ENCODE measurements around the gene OR2T2.
"Not testable (repeated sequence)": the region's sequence is repeated elsewhere in the genome, so short reads cannot be mapped to it uniquely, and the experiment has no call there.

Gene OR2T2, protein sequence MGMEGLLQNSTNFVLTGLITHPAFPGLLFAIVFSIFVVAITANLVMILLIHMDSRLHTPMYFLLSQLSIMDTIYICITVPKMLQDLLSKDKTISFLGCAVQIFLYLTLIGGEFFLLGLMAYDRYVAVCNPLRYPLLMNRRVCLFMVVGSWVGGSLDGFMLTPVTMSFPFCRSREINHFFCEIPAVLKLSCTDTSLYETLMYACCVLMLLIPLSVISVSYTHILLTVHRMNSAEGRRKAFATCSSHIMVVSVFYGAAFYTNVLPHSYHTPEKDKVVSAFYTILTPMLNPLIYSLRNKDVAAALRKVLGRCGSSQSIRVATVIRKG

DNA sequence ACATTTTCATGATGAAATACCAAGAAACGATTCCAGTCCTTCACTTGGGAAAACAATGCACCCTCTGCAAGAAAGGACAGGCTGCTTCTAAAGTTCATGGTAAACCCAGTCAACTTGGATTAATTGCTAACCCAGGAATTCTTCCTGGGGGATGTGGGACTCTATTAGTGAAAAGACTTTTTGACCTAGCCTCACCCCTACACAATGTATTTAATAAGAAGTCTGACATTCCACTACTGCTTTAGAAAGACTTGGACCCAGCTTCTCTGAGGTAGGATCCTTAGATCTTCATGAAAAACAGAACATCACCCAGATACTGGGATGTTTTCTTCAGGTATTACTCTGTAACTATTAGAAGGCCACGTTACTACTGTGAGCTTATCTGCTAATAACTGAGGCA is at the start of gene OR2T2:
OR2T2 (plus strand) TSS at position 239 of the 400 bp plus-strand sequence. CDS start 7,161 bp downstream, outside the sequence.
- POLR2A ChIA-PET; DNase-seq (ENCODE audit: extremely low spot score); CTCF ChIA-PET: not testable (repeated sequence)

DNA sequence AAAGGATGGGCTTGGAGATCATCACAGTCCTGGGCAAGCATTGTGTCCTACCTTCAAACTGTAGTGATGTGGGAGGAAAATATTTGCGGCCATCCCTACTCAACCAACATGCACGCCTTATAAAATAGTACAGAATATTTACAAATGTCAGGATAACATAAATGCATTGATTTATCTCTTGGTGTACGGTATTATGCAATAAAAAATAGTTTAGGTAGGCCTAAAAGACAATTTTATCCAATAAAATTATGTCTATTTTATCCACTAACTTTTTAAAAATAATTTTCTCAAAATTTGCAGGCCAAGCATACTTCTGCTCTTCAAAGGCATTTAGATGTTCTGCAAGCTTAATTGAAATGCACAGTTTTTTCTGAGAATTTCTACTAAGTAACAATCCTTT is 42.7 kb upstream of the OR2T2 start, which contains the start of gene OR2T1:
OR2T1 (plus strand) TSS at position 301 of the 400 bp plus-strand sequence. CDS start 3,100 bp downstream, outside the sequence.
- POLR2A ChIA-PET, result no interaction called here
- no peak for DNase-seq (ENCODE audit: extremely low spot score)
- CTCF ChIA-PET, result interaction anchor here (1.2 kb wide), 1 partner anchor 403 kb away, joined by 3 read pairs; no protein-coding TSS in a partner anchor
- TF ChIP-seq, protein P1, sequence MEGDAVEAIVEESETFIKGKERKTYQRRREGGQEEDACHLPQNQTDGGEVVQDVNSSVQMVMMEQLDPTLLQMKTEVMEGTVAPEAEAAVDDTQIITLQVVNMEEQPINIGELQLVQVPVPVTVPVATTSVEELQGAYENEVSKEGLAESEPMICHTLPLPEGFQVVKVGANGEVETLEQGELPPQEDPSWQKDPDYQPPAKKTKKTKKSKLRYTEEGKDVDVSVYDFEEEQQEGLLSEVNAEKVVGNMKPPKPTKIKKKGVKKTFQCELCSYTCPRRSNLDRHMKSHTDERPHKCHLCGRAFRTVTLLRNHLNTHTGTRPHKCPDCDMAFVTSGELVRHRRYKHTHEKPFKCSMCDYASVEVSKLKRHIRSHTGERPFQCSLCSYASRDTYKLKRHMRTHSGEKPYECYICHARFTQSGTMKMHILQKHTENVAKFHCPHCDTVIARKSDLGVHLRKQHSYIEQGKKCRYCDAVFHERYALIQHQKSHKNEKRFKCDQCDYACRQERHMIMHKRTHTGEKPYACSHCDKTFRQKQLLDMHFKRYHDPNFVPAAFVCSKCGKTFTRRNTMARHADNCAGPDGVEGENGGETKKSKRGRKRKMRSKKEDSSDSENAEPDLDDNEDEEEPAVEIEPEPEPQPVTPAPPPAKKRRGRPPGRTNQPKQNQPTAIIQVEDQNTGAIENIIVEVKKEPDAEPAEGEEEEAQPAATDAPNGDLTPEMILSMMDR (IDR thresholded peaks at IDR 0.05; ENCODE audit: control extremely low read depth, extremely low read depth, low read depth, missing control alignments), result no peak

DNA sequence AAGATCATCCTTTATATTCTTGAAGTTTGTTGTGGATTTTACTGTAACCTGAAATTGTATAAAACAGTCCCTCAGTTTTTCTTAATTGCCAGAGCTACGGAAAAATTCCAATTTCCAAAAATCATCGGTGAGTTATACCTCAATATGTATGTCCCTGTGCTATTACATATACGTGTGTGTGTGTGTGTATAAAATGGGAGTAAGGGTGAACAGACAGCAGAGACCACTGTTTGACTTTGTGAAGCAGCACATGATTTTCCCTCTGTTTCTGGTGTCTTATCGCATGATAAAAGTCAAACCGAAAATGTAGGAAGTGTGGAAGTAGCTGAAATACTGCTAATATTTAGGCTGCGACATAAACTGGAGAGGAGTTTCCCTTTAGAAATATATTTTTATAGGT is 41.4 kb upstream of the OR2T2 start:
- CTCF ChIA-PET, result interaction anchor here (0.8 to 2.7 kb wide), 13 partner anchors 9 to 419 kb away, joined by 3 to 24 read pairs (median 3); partner anchors contain the start of gene LYPD8
- no peak for DNase-seq (ENCODE audit: extremely low spot score)
- TF ChIP-seq, protein P1 (IDR thresholded peaks at IDR 0.05; ENCODE audit: control extremely low read depth, extremely low read depth, low read depth, missing control alignments), result no peak
- POLR2A ChIA-PET, result no interaction called here

DNA sequence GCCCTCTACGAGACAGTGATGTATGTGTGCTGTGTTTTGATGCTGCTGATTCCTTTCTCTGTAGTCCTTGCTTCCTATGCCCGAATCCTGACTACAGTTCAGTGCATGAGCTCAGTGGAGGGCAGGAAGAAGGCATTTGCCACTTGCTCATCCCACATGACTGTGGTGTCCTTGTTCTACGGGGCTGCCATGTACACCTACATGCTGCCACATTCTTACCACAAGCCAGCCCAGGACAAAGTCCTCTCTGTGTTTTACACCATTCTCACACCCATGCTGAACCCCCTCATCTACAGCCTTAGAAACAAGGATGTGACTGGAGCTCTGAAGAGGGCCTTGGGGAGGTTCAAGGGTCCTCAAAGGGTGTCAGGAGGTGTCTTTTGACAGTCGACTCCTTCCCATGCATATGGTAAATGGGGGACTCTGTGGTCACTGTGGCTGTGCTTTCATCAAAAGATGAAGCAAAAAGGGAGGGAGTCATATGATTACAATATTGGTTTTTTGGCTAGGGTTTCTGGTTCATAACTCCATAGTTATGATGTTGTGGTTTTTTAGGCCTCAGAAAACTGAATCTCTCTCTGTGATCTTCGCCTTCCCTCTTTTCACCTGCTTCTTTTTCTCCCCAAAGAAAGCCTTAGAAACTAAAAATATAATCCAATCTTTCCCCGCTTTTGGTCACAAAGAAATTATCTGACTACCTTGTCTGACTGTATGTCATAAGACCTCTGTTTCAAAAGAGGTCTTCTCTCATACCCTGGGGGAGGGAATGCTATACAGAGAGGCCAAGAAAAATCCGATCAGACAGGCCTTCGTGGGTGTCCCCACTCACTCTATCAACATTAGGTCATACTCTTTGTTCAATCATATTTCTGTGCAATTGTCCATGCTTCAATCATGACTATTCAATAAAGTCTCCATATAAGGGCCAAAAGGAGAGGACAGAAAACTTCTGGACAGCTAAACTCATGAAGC is 38.4 kb upstream of the OR2T2 start:
- POLR2A ChIA-PET, result no interaction called here
- no peak for DNase-seq (ENCODE audit: extremely low spot score)
- TF ChIP-seq, protein P1 (IDR thresholded peaks at IDR 0.05; ENCODE audit: control extremely low read depth, extremely low read depth, low read depth, missing control alignments), result no peak
- CTCF ChIA-PET, result no interaction called here

DNA sequence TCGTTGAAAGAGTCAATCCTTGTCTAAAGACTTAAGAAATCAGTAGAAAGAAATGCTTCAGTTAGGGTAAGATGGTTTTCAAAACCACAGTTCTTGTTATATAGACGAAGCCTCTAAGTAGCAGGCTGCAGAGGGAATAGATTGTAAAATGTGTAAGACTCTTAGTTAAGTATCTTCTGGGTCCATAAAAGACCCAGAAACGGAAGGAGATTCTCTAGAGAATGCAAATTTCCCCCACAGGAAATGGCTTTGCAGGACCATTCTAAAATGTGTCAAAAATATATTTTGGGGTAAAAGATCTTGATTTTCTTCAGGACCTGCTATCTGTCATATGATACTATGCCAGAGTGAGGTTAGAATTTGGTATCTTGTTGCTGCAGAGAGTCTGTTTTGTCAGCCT is 29.2 kb upstream of the OR2T2 start:
- DNase-seq (ENCODE audit: extremely low spot score), result no peak
- ChIA-PET POLR2A (no interaction called here), CTCF (no interaction called here)
- TF ChIP-seq, protein P1 (IDR thresholded peaks at IDR 0.05; ENCODE audit: control extremely low read depth, extremely low read depth, low read depth, missing control alignments), result no peak

DNA sequence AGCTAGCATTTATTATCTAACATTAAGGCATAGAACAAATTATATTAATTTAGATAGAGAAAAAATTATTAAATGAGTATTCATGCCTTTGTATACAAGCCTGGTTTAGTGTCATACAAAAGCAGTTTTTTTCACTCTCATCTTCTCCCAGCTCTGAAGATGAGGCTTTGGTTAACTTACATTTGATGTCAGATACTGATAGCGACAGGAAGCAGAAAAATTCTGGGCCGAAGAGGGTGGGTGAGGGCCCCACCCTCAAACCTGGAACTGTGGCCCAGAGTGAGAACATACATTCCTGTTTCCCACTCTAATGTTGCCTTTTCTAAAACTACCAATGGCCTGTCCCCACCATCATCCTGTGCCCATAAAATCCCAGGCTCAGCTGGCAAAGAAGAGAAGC is 27.6 kb upstream of the OR2T2 start:
- DNase-seq (ENCODE audit: extremely low spot score), result no peak
- ChIA-PET CTCF (interaction anchor here (1.3 kb wide), 1 partner anchor 13 kb away, joined by 3 read pairs; no protein-coding TSS in a partner anchor), POLR2A (no interaction called here)
- TF ChIP-seq, protein P1 (IDR thresholded peaks at IDR 0.05; ENCODE audit: control extremely low read depth, extremely low read depth, low read depth, missing control alignments), result no peak
